BLaER1 treated with 17β-estradiol and CSF1 and Interleukin-3, amounts not matched to agents 10 nM and 100 nM (cell line): ENCODE results near the gene ABCA6.
"Not testable (repeated sequence)": the region's sequence is repeated elsewhere in the genome, so short reads cannot be mapped to it uniquely, and the experiment has no call there.

ENCODE experiments used
- H3K27ac ChIP-seq, 11 experiments: shearing (Covaris generic); formaldehyde crosslinking; 2 replicates each; pipeline ENCODE4 v1.8.1; 2022
- H3K27me3 ChIP-seq, 11 experiments: shearing (Covaris generic); formaldehyde crosslinking; 2 replicates each; pipeline ENCODE4 v1.8.1; 2022
- H3K36me3 ChIP-seq, 11 experiments: shearing (Covaris generic); formaldehyde crosslinking; 2 replicates each; pipeline ENCODE4 v1.8.1; 2022
- H3K4me1 ChIP-seq, 10 experiments: shearing (Covaris generic); formaldehyde crosslinking; 2 replicates each; pipeline ENCODE4 v1.8.1; 2022
- H3K4me2 ChIP-seq, 11 experiments: shearing (Covaris generic); formaldehyde crosslinking; 2 replicates each; pipeline ENCODE4 v1.8.1; 2022
- H3K4me3 ChIP-seq, 10 experiments: shearing (Covaris generic); formaldehyde crosslinking; 2 replicates each; pipeline ENCODE4 v1.8.1; 2022
- H3K9ac ChIP-seq, 11 experiments: shearing (Covaris generic); formaldehyde crosslinking; 2 replicates each; pipeline ENCODE4 v1.8.1; 2022
- H3K9me3 ChIP-seq, 11 experiments: shearing (Covaris generic); formaldehyde crosslinking; replicated peaks in 1 of 11; 2 replicates each; pipeline ENCODE4 v1.8.1; 2022
- H4K20me1 ChIP-seq, 11 experiments: shearing (Covaris generic); formaldehyde crosslinking; 2 replicates each; pipeline ENCODE4 v1.8.1; 2022
- Cebpa-rat ChIP-seq, 11 experiments: shearing (Covaris generic); IDR thresholded peaks; 2 replicates each; pipeline ENCODE4 v1.8.1; 2022

The ABCA6 gene

DNA sequence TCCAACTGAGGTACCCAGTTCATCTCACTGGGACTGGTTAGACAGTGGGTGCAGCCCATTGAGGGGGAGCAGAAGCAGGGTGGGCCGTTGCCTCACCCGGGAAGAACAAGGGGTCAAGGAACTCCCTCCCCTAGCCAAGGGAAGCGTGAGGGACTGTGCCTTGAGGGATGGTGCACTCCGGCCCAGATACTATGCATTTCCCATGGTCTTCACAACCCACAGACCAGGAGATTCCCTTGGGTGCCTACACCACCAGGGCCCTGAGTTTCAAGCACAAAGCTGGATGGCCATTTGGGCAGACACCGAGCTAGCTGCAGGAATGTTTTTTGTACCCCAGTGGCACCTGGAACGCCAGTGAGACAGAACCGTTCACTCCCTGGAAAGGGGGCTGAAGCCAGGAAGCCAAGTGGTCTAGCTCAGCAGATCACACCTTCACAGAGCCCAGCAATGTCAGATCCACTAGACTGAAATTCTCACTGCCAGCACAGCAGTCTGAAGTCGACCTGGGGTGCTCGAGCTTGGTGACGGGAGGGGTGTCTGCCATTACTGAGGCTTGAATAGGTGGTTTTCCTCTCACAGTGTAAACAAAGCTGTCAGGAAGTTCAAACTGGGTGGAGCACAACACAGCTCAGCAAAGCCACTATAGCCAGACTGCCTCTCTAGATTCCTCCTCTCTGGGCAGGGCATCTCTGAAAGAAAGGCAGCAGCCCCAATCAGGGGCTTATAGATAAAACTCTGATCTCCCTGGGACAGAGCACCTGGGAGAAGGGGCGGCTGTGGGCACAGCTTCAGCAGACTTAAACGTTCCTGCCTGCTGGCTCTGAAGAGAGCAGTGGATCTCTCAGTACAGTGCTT, 71.1 kb downstream of the ABCA6 start:
- H3K9ac ChIP-seq = peak overlapping the region in 4 of 11 experiments; percentile 3 to 51 (median 44); a peak in 7 of 22 replicates
- H3K9me3 ChIP-seq = peaks cover 0 to 58% (median 5%) of the 10 kb centered on the region in 11 experiments; a peak in 8 of 22 replicates
- H3K36me3 ChIP-seq, H3K27me3 ChIP-seq, H4K20me1 ChIP-seq: not testable (repeated sequence)
- H3K4me3 ChIP-seq = 0 out of 20 replicates have a peak overlapping the region, but pooled peaks of 1 of the 10 experiments have one; percentile 21
- peak overlapping the region; percentile 33 to 72 (median 51) for H3K4me2 ChIP-seq
- H3K4me1 ChIP-seq = peaks cover 29 to 54% (median 44%) of the 10 kb centered on the region in 10 experiments
- H3K27ac ChIP-seq = peak overlapping the region in 6 of 11 experiments; percentile 25 to 68 (median 64); a peak in 11 of 22 replicates

DNA sequence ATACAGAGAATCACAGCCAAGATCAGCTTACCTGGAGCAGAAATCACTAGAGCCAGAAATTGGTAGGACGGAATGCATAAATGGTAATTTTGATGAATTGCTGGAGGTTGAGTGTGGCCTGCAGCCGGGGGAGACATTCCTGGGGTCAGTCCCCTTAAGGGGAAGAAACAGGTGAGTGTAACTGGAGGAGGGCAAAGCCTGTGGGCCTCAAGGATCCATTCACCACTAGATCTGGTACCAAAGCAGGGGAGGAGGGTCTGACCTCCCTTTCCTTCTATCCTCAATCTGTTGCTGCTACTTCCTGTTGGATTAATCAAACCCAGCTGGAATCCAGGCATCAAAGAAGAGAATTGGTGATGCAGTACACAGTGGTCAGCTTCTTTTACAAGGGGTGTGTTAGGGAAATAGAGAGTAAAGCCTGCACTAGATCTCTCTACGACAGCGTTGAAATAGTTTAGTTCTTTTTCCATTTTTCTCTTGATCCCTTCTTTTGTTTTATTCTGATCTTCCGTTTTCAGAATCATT, 72.4 kb downstream of the ABCA6 start:
- peak overlapping the region in 5 of 11 experiments; percentile 3 to 62 (median 40); a peak in 5 of 22 replicates for H3K4me2 ChIP-seq
- H3K4me3 ChIP-seq = no peak overlapping the region
- no peaks in the 10 kb centered on the region for H3K27me3 ChIP-seq
- peaks cover 36 to 67% (median 50%) of the 10 kb centered on the region in 10 experiments for H3K4me1 ChIP-seq
- no peak overlapping the region for H3K9ac ChIP-seq
- peak overlapping the region in 1 of 11 experiments; percentile 33; a peak in 1 of 22 replicates for H3K27ac ChIP-seq
- no peak for TF ChIP-seq Cebpa-rat (IDR thresholded peaks at IDR 0.05)
- H4K20me1 ChIP-seq = no peaks in the 10 kb centered on the region
- no peaks in the 10 kb centered on the region for H3K36me3 ChIP-seq
- H3K9me3 ChIP-seq = peaks cover 0 to 49% (median 0%) of the 10 kb centered on the region in 11 experiments; a peak in 6 of 22 replicates

DNA sequence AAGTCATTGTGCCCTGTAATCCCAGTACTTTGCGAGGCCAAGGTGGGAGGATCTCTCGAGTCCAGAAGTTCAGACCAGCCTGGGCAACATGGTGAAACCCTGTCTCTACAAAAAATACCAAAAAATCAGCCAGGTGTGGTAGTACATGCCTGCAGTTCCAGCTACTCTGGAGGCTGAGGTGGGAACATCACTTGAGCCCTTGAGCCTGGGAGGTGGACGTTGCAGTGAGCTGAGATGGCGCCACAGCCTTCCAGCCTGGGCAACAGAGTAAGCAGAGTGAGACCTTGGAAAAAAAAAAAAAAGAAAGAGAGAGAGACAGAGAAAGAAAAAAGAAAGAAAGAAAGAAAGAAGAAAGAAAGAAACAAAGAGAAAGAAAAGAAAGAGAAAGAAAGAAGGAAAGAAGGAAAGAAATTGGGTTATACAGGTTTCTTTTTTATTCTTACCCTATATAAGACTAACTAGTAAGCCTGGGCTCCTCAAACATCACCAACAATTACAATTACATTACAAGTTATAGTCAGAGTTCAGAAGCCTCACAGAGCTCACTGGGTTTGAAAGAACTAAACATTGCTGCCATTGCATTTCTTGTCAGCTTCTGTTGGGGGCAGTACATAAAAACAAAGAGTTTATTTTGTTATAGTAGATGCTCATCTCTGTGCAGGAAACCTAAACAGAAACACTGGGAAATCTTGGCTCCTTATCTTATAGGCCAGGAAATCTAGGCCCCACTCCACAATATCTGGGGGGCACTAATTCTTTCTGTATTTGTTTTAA, 74.2 kb downstream of the ABCA6 start:
- TF ChIP-seq Cebpa-rat (IDR thresholded peaks at IDR 0.05) = no peak
- H3K9me3 ChIP-seq = peaks cover 0 to 33% (median 0%) of the 10 kb centered on the region in 11 experiments; a peak in 6 of 22 replicates
- peaks cover 39 to 85% (median 64%) of the 10 kb centered on the region in 10 experiments for H3K4me1 ChIP-seq
- H3K27me3 ChIP-seq = no peaks in the 10 kb centered on the region
- H3K27ac ChIP-seq = peak overlapping the region in 4 of 11 experiments; percentile 77 to 85 (median 82); a peak in 8 of 22 replicates
- H3K36me3 ChIP-seq = no peaks in the 10 kb centered on the region
- peak overlapping the region in 8 of 11 experiments; percentile 29 to 81 (median 52); a peak in 14 of 22 replicates for H3K4me2 ChIP-seq
- peak overlapping the region in 3 of 11 experiments; percentile 67 to 76 (median 72); a peak in 3 of 22 replicates for H3K9ac ChIP-seq
- H4K20me1 ChIP-seq = no peaks in the 10 kb centered on the region
- no peak overlapping the region for H3K4me3 ChIP-seq

DNA sequence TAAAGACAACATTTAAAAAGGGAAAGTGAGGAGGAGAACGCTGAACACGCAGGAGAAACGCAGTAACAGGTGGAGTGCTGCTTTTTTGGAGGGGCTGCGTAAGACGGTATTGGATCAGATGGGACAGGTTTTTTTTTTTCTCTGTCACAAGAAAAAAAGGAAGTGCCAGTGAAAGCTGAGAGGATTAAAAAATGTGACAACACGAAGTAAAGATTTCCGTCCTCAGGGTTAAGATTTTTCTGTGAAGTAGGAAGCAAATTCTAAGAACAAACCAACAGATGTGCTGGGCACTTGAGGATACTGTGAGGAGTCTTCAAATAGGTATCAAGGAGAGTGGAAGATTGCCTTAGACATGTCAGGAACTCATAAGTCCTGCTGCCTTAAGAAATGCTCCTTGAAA, 75.2 kb downstream of the ABCA6 start:
- H3K27me3 ChIP-seq = no peaks in the 10 kb centered on the region
- peak overlapping the region in 8 of 11 experiments; percentile 22 to 76 (median 54); a peak in 12 of 22 replicates for H3K9ac ChIP-seq
- no peak for TF ChIP-seq Cebpa-rat (IDR thresholded peaks at IDR 0.05)
- peaks cover 0 to 25% (median 0%) of the 10 kb centered on the region in 11 experiments; a peak in 6 of 22 replicates for H3K9me3 ChIP-seq
- no peaks in the 10 kb centered on the region for H3K36me3 ChIP-seq
- peaks cover 46 to 94% (median 73%) of the 10 kb centered on the region in 10 experiments for H3K4me1 ChIP-seq
- no peaks in the 10 kb centered on the region for H4K20me1 ChIP-seq
- H3K4me3 ChIP-seq = no peak overlapping the region
- peak overlapping the region; percentile 14 to 81 (median 43) for H3K4me2 ChIP-seq
- peak overlapping the region in 8 of 11 experiments; percentile 17 to 85 (median 74); a peak in 14 of 22 replicates for H3K27ac ChIP-seq

DNA sequence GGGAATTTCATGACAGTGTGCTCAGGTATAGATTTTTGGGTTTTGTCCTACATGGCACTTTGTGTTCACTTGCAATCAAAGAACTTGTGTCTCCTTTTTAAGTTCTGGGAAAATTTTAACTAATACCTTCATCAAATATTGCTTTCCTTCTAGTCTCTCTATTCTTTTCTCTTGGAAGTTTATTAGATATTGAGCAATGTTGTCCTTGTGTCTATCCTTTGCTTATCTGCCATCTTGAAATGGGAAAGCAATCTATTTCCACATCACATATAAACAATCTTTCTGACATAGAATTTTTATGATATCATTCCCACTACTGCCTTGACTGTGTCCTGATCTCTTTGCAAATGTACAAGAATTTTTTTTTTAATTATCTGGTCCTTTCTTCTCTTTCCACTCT, 76.6 kb downstream of the ABCA6 start:
- Histone ChIP-seq H3K4me3 (no peak overlapping the region), H3K4me2 (peak overlapping the region in 5 of 11 experiments; percentile 62 to 81 (median 63); a peak in 8 of 22 replicates), H3K9ac (no peak overlapping the region), H3K36me3 (no peaks in the 10 kb centered on the region), H3K27ac (peak overlapping the region in 5 of 11 experiments; percentile 5 to 85 (median 81); a peak in 8 of 22 replicates), H3K4me1 (peaks cover 49 to 94% (median 74%) of the 10 kb centered on the region in 10 experiments), H3K27me3 (no peaks in the 10 kb centered on the region), H3K9me3 (peaks cover 0 to 13% (median 0%) of the 10 kb centered on the region in 11 experiments; a peak in 6 of 22 replicates), H4K20me1 (no peaks in the 10 kb centered on the region)
- TF ChIP-seq Cebpa-rat (IDR thresholded peaks at IDR 0.05) = no peak

DNA sequence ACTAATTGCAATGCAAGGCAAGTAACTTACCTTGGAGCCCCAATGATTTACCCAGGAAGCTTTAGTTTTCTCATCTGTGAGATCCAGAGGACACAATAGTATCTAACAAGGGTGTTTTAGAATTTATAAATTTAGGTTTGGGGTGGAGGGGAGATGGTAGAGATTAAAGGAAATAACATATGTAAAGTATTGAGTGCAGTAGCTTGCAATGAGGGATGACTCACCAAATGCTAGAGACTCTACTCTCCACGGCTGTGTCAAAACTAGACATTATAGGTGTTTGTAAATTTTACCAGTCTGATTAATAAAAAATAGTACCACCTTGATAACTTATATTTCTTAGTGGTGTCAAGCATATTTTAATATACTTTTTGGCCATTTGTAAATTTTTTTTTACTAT, 77.2 kb downstream of the ABCA6 start:
- Histone ChIP-seq H3K27ac (peak overlapping the region in 7 of 11 experiments; percentile 29 to 85 (median 61); a peak in 11 of 22 replicates), H3K4me1 (peaks cover 54 to 100% (median 78%) of the 10 kb centered on the region in 10 experiments), H3K9ac (peak overlapping the region in 3 of 11 experiments; percentile 31 to 58 (median 49); a peak in 5 of 22 replicates), H3K9me3 (peaks cover 0 to 17% (median 2%) of the 10 kb centered on the region in 11 experiments; a peak in 11 of 22 replicates), H4K20me1 (no peaks in the 10 kb centered on the region), H3K27me3 (no peaks in the 10 kb centered on the region), H3K4me3 (no peak overlapping the region), H3K36me3 (no peaks in the 10 kb centered on the region), H3K4me2 (peak overlapping the region in 8 of 11 experiments; percentile 18 to 81 (median 62); a peak in 14 of 22 replicates)
- TF ChIP-seq Cebpa-rat (IDR thresholded peaks at IDR 0.05) = no peak

DNA sequence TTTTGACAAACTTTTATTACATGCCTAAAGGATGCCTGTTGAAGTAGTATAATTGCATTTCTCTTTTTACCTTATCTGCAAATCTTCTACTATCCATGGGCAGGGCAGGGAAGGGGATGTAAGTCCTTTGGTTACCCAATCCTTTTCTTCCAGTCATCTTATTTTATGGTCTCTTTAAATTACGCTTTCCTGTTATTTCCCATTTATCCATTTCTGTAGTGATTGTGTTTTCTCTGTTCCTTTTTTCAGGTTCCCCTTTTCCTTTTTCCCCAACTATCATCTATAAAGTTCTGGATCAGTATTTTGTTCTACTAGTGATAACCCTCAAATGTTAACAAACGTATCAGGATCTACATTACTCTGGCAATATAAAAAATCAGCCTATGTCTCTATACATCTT, 77.7 kb downstream of the ABCA6 start:
- peak overlapping the region in 7 of 11 experiments; percentile 29 to 85 (median 61); a peak in 11 of 22 replicates for H3K27ac ChIP-seq
- peak overlapping the region in 8 of 11 experiments; percentile 18 to 81 (median 62); a peak in 15 of 22 replicates for H3K4me2 ChIP-seq
- no peaks in the 10 kb centered on the region for H4K20me1 ChIP-seq
- H3K27me3 ChIP-seq = no peaks in the 10 kb centered on the region
- H3K4me1 ChIP-seq = peaks cover 55 to 97% (median 80%) of the 10 kb centered on the region in 10 experiments
- peak overlapping the region in 3 of 11 experiments; percentile 31 to 58 (median 49); a peak in 6 of 22 replicates for H3K9ac ChIP-seq
- no peak for TF ChIP-seq Cebpa-rat (IDR thresholded peaks at IDR 0.05)
- no peaks in the 10 kb centered on the region for H3K36me3 ChIP-seq
- peaks cover 2 to 17% (median 6%) of the 10 kb centered on the region in 11 experiments; a peak in 18 of 22 replicates for H3K9me3 ChIP-seq
- no peak overlapping the region for H3K4me3 ChIP-seq
